Ishikawa (cell line): ENCODE results near the gene PDAP1.

Source experiments
- EGR1 ChIP-seq: IDR thresholded peaks from 2 replicates; pipeline ENCODE4 v1.6.1; 2012
- EP300 ChIP-seq: IDR thresholded peaks from 2 replicates; pipeline ENCODE4 v1.6.1; 2012; ENCODE audit warnings: borderline replicate concordance
- FOXM1 ChIP-seq: IDR thresholded peaks from 2 replicates; pipeline ENCODE4 v1.6.1; 2012; ENCODE audit warnings: low read depth, borderline replicate concordance

GRCh38 chr7:99449326-99449725, 40.9 kb upstream of the PDAP1 start:
- TF ChIP-seq EP300 (no peak), FOXM1 (no peak), EGR1 (no peak)
